Stomach smooth muscle (tissue), 2 donors: ENCODE data around the gene SPDYE4.
"Not testable (repeated sequence)": the region's sequence is repeated elsewhere in the genome, so short reads cannot be mapped to it uniquely, and the experiment has no call there.

Experiments used
- H3K27ac ChIP-seq: one replicate; pipeline ENCODE4 v1.7.0; 2013; ENCODE audit warnings: mild to moderate bottlenecking, low read length, inconsistent platforms
- H3K27me3 ChIP-seq, 2 donors: one replicate each; pipeline ENCODE4 v1.7.0; 2013; ENCODE audit warnings: low read length in 2 of 2; ENCODE audit not compliant: insufficient read depth in 2 of 2, control insufficient read depth in 1 of 2
- H3K36me3 ChIP-seq, 2 donors: one replicate each; pipeline ENCODE4 v1.7.0; 2013; ENCODE audit warnings: low read length in 2 of 2; ENCODE audit not compliant: control insufficient read depth in 2 of 2, insufficient read depth in 2 of 2
- H3K4me1 ChIP-seq: one replicate; pipeline ENCODE4 v1.7.0; 2013; ENCODE audit warnings: low read length; ENCODE audit not compliant: control insufficient read depth, insufficient read depth
- H3K4me3 ChIP-seq, 2 donors: one replicate each; pipeline ENCODE4 v1.7.0; 2013; ENCODE audit warnings: low read length in 2 of 2
- H3K9ac ChIP-seq, 2 donors: one replicate each; pipeline ENCODE4 v1.7.0; 2013; ENCODE audit warnings: low read length in 2 of 2, mild to moderate bottlenecking in 1 of 2
- H3K9me3 ChIP-seq, 2 donors: one replicate each; pipeline ENCODE4 v1.7.0; 2013; ENCODE audit warnings: low read length in 2 of 2; ENCODE audit not compliant: control insufficient read depth in 2 of 2
- donor health status: healthy.
- donor health status: Pancreatic carcinoma.

The SPDYE4 gene

GRCh38 chr17:8758137-8758596 is at the start of gene SPDYE4:
Gene SPDYE4 (minus strand): TSS chr17:8758546. CDS start chr17:8758382, 164 bp downstream.
- H3K27ac ChIP-seq: no peak within 1 kb of the TSS
- H3K36me3 ChIP-seq: no peaks in the 10 kb centered on the region
- no peak within 1 kb of the TSS for H3K9ac ChIP-seq
- no peak within 1 kb of the TSS for H3K4me3 ChIP-seq
- peaks cover 0 to 5% of the 10 kb centered on the region in 2 donors for H3K27me3 ChIP-seq
- no peaks in the 10 kb centered on the region for H3K9me3 ChIP-seq
- H3K4me1 ChIP-seq: no peaks in the 10 kb centered on the region

- H3K27ac ChIP-seq: no peak overlapping the region
- peaks cover 5% of the 10 kb centered on the region in 2 donors for H3K27me3 ChIP-seq
Measured at GRCh38 chr17:8806926-8807550, 48.7 kb upstream of the SPDYE4 start.

GRCh38 chr17:8806253-8806925 is 48.0 kb upstream of the SPDYE4 start:
- no peak overlapping the region for H3K27ac ChIP-seq
- H3K4me3 ChIP-seq: no peak overlapping the region

More at GRCh38 chr17:8806926-8807550, 48.7 kb upstream of the SPDYE4 start:
- no peaks in the 10 kb centered on the region for H3K36me3 ChIP-seq
- no peak overlapping the region for H3K9ac ChIP-seq
- H3K9me3 ChIP-seq: peaks cover 0 to 6% of the 10 kb centered on the region in 2 donors
- no peaks in the 10 kb centered on the region for H3K4me1 ChIP-seq
- H3K4me3 ChIP-seq: no peak overlapping the region

GRCh38 chr17:8805396-8805795 is 47.0 kb upstream of the SPDYE4 start:
- H3K27ac ChIP-seq, H3K4me1 ChIP-seq, H3K9me3 ChIP-seq, H3K9ac ChIP-seq, H3K36me3 ChIP-seq, H3K4me3 ChIP-seq: not testable (repeated sequence)
- peaks cover 4 to 12% of the 10 kb centered on the region in 2 donors for H3K27me3 ChIP-seq

More at GRCh38 chr17:8806253-8806925, 48.0 kb upstream of the SPDYE4 start:
- Histone ChIP-seq H3K27me3 (peaks cover 5 to 6% of the 10 kb centered on the region in 2 donors), H3K9me3 (peaks cover 0 to 6% of the 10 kb centered on the region in 2 donors), H3K36me3 (no peaks in the 10 kb centered on the region), H3K9ac (no peak overlapping the region), H3K4me1 (no peaks in the 10 kb centered on the region)

GRCh38 chr17:8803531-8804420 is 45.4 kb upstream of the SPDYE4 start:
- H3K9me3 ChIP-seq: no peaks in the 10 kb centered on the region
- H3K27ac ChIP-seq: no peak overlapping the region

GRCh38 chr17:8801135-8801840 is 42.9 kb upstream of the SPDYE4 start:
- Histone ChIP-seq H3K27ac (no peak overlapping the region), H3K27me3 (peaks cover 10 to 27% of the 10 kb centered on the region in 2 donors), H3K9ac (no peak overlapping the region), H3K4me1 (no peaks in the 10 kb centered on the region), H3K9me3 (no peaks in the 10 kb centered on the region), H3K4me3 (no peak overlapping the region), H3K36me3 (no peaks in the 10 kb centered on the region)

More at GRCh38 chr17:8803531-8804420, 45.4 kb upstream of the SPDYE4 start:
- Histone ChIP-seq H3K9ac (no peak overlapping the region), H3K27me3 (peaks cover 6 to 21% of the 10 kb centered on the region in 2 donors), H3K4me1 (no peaks in the 10 kb centered on the region), H3K4me3 (no peak overlapping the region), H3K36me3 (no peaks in the 10 kb centered on the region)

- Histone ChIP-seq H3K27ac (no peak overlapping the region), H3K9ac (no peak overlapping the region), H3K27me3 (peaks cover 10 to 27% of the 10 kb centered on the region in 2 donors), H3K9me3 (no peaks in the 10 kb centered on the region), H3K4me3 (no peak overlapping the region), H3K4me1 (no peaks in the 10 kb centered on the region), H3K36me3 (no peaks in the 10 kb centered on the region)
Measured at GRCh38 chr17:8800656-8801055, 42.3 kb upstream of the SPDYE4 start.

- Histone ChIP-seq H3K4me3 (no peak overlapping the region), H3K36me3 (no peaks in the 10 kb centered on the region), H3K4me1 (no peaks in the 10 kb centered on the region), H3K9me3 (no peaks in the 10 kb centered on the region), H3K27ac (no peak overlapping the region), H3K27me3 (peaks cover 10 to 27% of the 10 kb centered on the region in 2 donors), H3K9ac (no peak overlapping the region)
Measured at GRCh38 chr17:8799570-8800212, 41.3 kb upstream of the SPDYE4 start.

- no peaks in the 10 kb centered on the region for H3K9me3 ChIP-seq
- H3K4me3 ChIP-seq: no peak within 1 kb of the TSS
- peaks cover 10 to 27% of the 10 kb centered on the region in 2 donors for H3K27me3 ChIP-seq
- H3K36me3 ChIP-seq: no peaks in the 10 kb centered on the region
- no peak within 1 kb of the TSS for H3K27ac ChIP-seq
- no peaks in the 10 kb centered on the region for H3K4me1 ChIP-seq
- H3K9ac ChIP-seq: no peak within 1 kb of the TSS
Measured at GRCh38 chr17:8798846-8799569, 40.7 kb upstream of the SPDYE4 start, which contains the start of gene MFSD6L. Gene MFSD6L (minus strand): TSS chr17:8799365. CDS start chr17:8799120, 245 bp downstream.
